ENCODE data around the gene N4BP2.
"Not testable (repeated sequence)": the region's sequence is repeated elsewhere in the genome, so short reads cannot be mapped to it uniquely, and the experiment has no call there.

Gene N4BP2

DNA sequence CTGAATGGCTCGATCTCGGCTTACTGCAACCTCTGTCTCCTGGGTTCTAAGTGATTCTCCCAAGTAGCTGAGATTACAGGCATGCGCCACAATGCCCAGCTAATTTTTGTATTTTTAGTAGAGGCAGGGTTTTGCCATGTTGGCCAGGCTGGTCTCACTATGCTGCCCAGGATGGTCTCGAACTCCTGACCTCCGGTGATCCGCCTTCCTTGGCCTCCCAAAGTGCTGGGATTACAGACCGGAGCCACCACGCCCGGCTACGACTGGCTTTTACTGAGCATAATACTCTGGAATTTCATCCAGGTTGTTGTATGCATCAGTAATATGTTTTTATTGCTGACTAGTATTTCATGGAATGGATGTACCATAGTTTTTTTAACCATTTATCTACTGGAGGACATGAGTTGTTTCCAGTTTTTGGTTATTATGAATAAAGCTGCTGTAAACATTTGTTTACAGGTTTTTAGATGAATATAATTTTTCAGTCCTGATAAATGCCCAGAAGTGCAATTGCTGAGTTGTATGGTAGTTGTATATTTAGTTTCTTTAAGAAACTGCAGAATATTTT is 31.2 kb downstream of the N4BP2 start:
- DNase-seq (ENCODE audit: low spot score), result no peak

DNA sequence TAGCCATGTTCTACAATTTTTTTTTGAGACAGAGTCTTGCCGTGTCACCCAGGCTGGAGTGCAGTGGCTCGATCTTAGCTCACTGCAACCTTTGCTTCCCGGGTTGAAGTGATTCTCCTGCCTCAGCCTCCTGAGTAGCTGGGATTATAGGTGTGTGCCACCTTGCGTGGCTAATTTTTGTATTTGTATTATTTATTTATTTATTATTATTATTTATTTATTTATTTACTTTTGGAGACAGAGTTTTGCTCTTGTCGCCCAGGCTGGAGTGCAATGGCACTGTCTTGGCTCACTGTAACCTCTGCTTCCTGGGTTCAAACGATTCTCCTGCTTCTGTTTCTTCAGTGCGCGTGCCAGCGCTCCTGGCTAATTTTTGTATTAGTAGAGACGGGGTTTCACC is 36.8 kb downstream of the N4BP2 start:
- not testable (repeated sequence) for DNase-seq (ENCODE audit: low spot score)

DNA sequence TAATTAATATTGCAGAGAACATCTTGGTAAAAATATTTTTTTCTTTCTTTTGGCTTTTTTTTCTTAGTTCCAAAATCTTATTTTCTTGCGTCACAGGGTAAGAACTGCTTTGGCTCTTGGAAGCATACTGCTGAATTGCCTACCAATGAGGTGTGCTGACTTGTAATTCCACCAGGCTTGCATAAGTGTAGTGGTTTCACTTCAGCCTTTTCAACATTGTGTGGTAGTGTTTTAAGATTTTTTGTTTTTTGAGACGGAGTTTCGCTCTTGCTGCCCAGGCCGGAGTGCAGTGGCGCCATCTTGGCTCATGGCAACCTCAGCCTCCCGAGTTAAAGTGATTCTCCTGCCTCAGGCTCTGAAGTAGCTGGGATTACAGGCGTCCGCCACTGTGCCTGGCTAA is 42.4 kb downstream of the N4BP2 start:
- no peak for DNase-seq (ENCODE audit: low spot score)

DNA sequence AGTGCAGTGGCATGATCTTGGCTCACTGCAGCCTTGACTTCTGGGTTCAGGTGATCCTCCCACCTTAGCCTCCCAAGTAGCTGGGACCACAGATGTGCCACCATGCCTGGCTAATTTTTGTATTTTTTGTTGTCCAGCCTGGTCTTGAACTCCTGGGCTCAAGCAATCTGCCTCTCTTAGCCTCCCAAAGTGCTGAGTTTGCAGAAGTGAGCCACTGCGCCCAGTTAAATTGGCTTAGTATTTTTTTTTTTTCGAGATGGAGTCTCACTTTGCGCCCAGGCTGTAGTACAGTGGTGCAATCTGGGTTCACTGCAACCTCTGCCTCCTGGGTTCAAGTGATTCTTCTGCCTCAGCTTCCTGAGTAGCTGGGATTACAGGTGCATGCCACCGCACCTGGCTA is 50.5 kb downstream of the N4BP2 start:
- DNase-seq (ENCODE audit: low spot score), result not testable (repeated sequence)

DNA sequence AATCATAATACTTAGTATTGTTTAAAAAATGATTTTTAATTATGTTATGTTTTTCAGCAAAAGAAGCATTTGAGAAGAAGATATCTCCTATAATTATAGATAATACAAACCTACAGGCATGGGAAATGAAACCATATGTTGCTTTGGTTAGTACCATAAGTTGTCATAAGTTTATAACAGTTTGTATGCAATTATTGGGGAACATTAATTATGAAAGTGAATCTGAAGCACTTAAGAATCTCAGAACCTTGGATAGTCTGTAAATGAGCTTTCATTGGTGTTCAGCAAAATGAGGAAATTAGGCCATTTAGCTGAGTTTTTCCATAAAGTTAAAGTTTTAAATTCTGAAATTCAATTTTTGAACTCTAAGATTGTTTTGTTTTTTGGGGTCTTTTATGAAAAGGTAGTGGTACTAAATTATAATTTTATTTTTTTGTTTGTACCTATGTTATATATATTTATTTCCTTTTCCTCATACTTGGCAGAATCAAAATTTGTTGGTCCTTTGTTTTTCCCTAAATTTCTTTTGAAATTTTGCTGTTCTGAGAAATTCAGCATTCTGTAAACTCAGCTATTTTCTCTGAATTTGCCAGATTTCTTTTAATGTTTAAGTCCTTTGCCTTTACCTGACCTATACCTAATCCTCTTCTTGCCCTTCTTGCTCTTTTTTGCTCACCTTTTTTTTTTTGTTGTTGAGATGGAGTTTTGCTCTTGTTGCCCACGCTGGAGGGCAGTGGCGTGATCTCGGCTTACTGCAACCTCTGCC is 55.6 kb downstream of the N4BP2 start:
- DNase-seq (ENCODE audit: low spot score), result no peak

DNA sequence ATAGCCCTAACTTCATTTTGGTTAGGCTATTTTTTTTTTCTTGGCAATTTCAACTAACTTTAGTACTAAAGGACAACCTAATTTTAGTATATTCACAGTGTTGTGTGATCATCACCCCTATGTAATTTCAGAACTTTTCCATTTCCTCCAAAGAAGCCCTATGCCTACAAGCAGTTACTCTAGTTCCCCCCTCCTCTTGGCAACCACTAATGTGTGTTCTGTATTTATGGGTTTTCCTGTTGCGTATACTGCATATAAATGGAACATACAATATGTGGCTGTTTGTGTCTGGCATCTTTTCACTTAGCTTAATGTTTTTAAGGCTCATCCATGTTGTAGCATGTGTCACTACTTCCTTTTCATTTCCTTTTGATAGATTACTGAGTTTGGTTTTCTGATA is 57.6 kb downstream of the N4BP2 start:
- no peak for DNase-seq (ENCODE audit: low spot score)

DNA sequence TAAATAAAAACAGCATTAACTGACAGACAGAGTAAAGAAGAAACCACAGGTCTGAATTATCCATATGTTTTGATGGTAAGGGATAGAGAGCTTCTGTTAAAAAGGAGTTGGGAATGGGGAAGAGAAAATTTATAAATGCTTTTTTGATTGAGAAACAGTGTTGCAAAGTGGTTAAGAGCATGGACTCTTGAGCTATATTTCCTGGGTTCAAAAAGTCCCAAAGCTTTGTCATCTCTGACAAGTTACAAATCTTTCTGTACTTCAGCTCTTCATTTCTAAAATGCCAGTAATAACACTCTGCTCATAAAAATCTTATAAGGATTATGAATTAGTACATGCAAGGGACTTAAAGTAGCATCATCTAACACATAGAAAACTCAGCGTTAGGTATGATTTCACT is 62.2 kb downstream of the N4BP2 start:
- no peak for DNase-seq (ENCODE audit: low spot score)

DNA sequence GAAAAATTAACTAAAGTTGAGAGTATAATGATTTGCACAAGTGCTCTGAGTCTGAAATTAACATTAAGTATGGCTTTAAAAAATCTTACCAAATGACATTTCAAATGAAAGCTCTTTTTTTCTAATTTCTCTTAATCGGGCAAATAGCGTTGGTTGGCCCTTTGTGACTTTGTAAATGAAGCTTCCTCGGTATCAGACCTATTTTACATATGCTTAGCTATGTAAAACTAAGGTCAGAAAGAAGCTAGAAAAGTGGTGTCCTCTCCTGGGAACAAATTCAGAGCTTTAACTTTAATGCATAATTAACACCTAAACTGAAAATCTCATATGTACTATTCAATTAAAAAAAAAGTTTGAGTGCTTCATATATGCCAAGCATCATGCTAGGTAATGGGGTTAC is 62.7 kb downstream of the N4BP2 start:
- DNase-seq (ENCODE audit: low spot score), result no peak

DNA sequence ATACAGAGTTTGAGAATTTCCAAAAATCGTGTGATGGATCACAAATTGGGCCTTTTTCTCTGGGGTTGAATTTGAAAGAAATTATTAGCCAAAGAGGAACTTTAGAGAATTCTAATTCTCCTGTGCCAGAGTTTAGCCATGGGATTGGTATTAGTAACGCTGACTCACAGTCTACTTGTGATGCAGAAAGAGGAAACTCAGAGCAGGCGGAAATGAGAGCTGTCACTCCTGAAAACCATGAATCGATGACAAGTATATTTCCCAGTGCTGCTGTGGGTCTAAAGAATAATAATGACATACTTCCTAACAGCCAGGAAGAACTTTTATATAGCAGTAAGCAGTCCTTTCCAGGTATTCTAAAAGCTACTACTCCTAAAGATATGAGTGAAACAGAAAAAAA is 64.9 kb downstream of the N4BP2 start:
- peak; percentile 50 for DNase-seq (ENCODE audit: low spot score)

DNA sequence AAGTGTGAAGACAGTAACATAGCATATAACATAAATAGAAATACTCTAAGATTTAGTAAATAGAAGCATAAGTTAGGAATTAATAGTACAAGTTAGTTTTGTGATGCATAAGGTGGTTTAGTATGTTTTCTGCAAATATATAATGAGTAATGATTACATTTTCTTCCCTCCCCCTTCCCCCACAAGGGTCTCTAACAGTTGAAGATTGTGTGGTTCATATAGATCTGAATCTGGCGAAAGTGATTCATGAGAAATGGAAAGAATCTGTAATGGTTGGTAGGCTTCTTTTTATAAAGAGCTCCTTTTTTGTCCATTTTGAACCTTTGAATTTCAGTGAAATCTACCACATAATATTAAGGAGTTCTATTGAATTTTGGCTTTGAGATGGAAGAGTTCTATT is 66.3 kb downstream of the N4BP2 start:
- DNase-seq (ENCODE audit: low spot score), result no peak

DNA sequence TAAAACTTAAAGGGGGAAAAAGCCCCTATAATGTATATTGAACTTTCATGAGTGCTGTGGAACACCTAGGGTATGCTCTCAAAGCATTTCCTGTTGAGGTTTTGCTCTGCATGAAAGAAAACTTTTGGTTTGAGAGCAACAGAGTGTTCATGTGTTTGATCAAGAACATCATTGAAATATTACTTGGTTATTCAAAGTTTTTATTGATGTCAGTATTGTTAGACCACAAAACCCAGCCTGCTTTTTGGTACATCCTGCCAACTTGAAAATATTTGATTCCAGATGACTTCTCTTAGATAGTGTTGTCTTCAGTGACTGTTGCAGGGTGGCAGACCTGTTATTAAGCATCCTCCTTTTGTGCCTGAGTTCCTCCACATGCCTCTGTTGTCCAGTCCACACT is 68.0 kb downstream of the N4BP2 start:
- DNase-seq (ENCODE audit: low spot score), result peak; percentile 36

DNA sequence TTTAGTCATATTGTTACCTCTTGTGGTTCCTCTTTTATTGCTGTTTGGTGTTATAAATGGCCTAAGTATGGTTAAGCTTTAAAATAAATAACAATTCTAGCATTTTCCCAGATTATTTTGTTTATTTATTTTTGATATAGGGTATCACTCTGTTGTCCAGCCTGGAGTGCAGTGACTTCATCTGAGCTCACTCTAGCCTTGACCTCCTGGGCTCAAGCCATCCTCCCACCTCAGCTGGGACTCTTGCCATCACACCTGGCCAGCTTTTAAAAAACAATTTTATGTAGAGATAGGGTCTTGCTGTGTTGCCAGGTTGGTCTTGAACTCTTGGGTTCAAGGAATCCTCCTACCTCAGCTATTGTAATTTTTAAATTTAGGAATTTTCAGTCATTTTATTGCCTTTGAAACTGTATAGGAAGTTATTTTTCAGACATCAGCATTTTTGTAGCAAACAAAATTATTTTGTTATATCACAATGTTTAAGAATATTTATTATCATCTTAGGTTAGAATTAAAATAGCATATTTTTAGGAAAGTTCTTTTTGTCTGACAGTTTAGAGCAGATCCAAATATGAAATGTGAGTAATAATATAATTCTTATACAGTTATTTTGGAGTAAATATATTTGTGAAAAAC is 73.9 kb downstream of the N4BP2 start:
- no peak for DNase-seq (ENCODE audit: low spot score)

DNA sequence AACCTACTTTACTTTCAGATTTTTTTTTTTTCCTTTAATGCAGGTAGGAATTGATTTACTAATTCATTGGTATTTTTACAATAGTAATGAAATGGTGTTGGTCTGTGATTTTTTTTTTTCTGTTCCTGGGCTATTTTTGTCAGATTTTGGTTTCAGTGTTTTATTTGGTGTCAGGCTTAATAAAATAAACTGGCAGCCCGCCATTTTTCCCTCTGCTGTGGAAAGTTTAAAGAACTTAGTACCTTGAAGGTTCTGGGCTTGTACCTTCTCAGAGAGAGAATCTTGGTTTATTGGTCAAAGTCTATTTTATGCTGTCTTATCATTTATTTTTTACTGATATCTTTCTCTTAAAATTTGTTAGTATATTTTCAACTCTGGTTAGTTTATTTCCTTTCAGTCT is 76.2 kb downstream of the N4BP2 start:
- DNase-seq (ENCODE audit: low spot score), result no peak

DNA sequence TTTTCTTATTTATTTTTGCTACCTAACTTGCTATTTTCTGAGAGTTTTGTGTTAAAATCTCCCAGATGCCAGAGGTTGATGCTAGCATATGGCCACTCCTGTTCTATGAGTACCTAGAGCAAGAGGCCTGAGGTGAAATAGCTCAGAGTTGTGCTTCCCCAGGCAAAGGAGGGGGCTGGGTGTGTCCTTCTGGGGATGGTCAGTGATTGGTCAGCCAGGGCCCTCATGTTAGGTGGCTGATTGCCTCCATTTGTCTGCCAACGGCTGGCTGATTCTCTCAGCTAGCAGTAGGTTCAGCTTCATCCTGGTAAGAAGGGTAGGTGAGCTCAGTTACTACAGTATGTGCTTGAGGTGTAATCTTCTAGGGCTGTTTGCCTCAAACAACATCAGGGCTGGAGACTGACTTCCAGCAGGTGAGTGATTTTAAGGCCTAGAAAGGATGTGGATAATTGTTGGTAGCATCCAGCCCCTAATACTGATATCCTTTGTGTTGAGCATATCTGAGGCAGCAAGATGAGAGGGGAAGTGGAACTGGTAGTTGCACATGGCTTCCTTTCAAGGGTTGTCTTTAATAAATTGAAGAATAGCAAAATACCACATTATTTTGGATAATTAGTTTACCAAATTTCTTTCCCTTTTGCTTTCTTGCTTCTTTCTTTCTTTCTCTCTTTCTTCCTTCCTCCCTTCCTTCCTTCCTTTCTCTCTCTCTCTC is 77.7 kb downstream of the N4BP2 start:
- DNase-seq (ENCODE audit: low spot score), result no peak

DNA sequence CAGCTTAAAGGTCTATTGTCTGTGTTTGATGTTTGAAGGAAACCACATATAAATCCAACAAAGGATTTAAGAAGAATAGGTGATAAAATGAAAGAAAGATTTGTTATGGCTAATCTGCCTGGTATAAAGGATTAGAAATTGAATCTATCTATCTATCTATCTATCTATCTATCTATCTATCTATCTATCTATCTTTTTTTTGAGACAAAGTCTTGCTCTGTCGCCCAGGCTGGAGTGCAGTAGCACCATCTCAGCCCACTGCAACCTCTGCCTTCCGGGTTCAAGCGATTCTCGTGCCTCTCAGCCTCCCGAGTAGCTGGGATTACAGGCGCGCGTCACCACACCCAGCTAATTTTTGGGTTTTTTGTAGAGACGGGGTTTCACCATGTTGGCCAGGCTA is 79.6 kb downstream of the N4BP2 start:
- DNase-seq (ENCODE audit: low spot score), result not testable (repeated sequence)

DNA sequence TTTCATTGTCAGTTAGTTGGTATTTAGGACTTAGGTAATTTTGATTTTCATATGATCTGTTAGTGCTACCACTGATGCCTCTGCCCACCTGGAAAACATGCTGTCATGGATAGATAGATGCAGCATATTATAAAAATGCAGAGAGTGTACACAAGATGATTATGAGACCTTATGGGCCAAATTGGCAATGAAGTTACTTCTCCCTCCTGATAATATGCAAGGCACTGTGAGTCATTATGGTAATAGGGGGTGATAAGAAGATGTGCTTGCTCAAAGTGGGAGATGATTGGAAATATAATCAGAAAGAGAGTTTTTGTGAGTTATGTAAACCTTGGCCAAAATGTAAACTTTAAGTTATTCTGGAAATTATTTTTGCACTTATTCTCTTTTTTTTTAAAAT is 83.5 kb downstream of the N4BP2 start:
- no peak for DNase-seq (ENCODE audit: low spot score)

DNA sequence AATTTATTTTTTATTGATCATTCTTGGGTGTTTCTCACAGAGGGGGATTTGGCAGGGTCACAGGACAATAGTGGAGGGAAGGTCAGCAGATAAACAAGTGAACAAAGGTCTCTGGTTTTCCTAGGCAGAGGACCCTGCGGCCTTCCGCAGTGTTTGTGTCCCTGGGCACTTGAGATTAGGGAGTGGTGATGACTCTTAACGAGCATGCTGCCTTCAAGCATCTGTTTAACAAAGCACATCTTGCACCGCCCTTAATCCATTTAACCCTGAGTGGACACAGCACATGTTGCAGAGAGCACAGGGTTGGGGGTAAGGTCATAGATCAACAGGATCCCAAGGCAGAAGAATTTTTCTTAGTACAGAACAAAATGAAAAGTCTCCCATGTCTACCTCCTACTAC is 83.9 kb downstream of the N4BP2 start:
- not testable (repeated sequence) for DNase-seq (ENCODE audit: low spot score)

DNA sequence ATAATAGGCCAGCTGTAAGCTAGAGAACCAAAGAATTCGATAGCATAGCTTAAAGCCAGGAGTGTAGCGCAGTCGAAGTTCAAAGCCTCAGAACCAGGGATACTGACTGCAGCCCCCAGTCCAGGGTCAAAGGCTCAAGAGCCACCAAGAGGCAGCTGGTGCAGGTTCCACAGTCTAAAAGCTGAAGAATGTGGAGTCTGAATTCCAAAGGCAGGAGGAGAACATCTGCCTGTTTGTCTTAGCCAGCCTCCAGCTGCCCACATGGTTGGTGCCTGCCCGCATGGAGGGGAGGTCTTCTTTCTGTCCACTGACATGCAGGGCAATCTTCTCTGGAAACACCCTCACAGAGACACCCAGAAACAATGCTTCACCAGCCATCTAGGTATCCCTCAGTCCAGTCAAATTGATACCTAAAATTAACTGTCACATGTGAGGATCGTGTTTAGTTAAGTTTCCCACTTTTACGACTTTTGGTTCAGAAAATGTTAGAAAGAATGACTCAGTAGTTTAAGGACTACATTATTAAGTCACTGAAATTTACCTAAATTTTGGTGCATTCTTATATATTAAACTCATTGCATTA is 87.4 kb downstream of the N4BP2 start:
- no peak for DNase-seq (ENCODE audit: low spot score)

DNA sequence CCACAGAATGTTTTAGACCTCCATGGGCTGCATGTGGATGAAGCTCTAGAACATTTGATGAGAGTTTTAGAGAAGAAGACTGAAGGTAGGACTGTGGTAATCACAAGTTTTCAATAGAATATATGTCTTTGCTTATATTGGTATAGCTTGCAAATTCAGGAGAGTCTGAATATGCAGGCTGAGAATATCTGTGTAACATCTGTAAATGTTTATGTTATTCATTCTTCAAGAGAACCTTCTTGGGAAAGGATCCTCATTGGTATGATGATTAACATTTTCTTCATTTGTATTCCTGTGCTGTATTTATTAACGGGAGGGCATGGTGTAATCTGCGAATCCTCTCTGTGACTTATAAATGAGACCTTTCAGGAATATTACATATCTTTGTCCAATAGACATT is 88.1 kb downstream of the N4BP2 start:
- no peak for DNase-seq (ENCODE audit: low spot score)

DNA sequence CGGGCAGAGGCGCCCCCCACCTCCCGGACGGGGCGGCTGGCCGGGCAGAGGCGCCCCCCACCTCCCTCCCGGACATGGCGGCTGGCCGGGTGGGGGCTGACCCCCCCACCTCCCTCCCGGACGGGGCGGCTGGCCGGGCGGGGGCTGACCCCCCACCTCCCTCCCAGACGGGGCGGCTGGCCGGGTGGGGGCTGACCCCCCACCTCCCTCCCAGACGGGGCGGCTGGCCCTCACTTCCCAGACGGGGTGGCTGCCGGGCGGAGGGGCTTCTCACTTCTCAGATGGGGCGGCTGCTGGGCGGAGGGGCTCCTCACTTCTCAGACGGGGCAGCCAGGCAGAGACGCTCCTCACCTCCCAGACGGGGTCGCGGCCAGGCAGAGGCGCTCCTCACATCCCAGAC is 90.8 kb downstream of the N4BP2 start:
- not testable (repeated sequence) for DNase-seq (ENCODE audit: low spot score)

DNA sequence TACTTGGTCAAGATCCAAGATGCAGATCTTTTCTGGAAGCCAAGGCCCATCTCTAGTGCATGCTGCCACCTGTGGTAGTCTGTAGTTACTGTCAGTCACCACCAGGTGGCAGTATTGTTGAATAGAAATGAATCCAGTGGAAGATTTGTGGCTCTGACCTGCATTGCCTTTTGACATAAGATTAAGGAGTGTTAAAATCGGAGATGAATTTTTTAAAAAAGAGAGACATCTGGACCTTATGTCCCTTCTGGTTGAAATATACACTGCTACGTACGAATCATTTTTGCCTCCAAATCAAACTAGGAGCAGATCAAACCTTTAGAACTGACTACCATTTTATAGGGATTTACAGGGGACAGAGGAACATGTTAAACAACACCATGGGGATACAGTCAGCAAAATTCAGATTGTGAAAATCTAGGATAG is 93.3 kb downstream of the N4BP2 start:
- DNase-seq (ENCODE audit: low spot score), result peak; percentile 90

DNA sequence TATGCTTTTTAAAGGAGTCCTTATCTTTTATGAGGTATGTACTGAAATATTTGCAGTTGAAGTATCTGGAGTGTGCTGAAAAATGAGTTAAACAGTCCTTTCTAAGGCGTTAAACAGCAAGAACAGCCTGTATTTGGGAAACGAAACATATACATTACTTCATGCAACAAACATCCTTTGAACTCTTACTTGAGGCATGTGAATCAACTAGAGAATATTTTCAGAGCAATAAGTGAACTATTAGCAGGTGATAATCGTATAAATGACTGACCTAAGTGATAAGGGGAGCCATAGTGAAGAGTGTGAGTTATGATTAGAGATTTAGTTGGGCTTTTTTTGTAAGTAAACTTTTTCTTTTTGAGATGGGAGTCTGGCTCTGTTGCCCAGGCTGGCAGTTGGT is 94.3 kb downstream of the N4BP2 start:
- DNase-seq (ENCODE audit: low spot score), result no peak

DNA sequence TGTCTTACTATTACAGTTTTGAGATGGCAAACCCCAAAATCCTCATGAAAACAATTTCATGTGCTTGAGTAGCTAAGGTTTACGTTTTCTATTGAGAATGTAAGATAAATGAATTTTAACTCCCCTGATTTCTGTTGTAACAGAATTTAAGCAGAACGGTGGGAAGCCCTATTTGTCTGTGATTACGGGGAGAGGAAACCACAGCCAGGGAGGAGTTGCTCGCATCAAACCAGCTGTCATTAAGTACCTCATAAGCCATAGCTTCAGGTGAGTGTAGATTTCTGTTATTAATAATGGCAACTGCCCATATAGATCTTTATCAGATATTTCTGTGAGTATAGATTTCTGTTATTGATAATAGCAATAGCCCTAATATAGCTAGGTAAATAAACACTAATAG is 96.0 kb downstream of the N4BP2 start:
- peak; percentile 57 for DNase-seq (ENCODE audit: low spot score)
